HL-60 (cell line): ENCODE results near the gene CATSPERD.

Source experiments
- CTCF ChIP-seq: IDR thresholded peaks from one replicate; pipeline ENCODE4 v1.5.1; 2011; ENCODE audit warnings: low read length, control low read depth, inconsistent platforms; ENCODE audit not compliant: insufficient read depth
- GABPA ChIP-seq: IDR thresholded peaks from 2 replicates; pipeline ENCODE4 v1.6.1; 2012; ENCODE audit warnings: low read depth
- POLR2AphosphoS5 ChIP-seq: IDR thresholded peaks from 2 replicates; pipeline ENCODE4 v1.6.1; 2012; ENCODE audit warnings: low read depth
- REST ChIP-seq: IDR thresholded peaks from 2 replicates; pipeline ENCODE4 v1.6.1; 2012; ENCODE audit warnings: low read depth; ENCODE audit not compliant: insufficient replicate concordance
- SPI1 ChIP-seq: IDR thresholded peaks from 2 replicates; pipeline ENCODE4 v1.6.1; 2012; ENCODE audit warnings: low read depth, mild to moderate bottlenecking, borderline replicate concordance

GRCh38 chr19:5719274-5719960, 1.0 kb upstream of the CATSPERD start:
- TF ChIP-seq CTCF = no peak
- no peak for TF ChIP-seq GABPA
- TF ChIP-seq POLR2AphosphoS5 = no peak
- no peak for TF ChIP-seq REST
- TF ChIP-seq SPI1 = no peak
